Lower lobe of right lung (tissue), 2 donors: ENCODE measurements around the gene VWA8. TPM values are rescaled to one million over a fixed set of nuclear protein-coding genes. Genes with fewer than 3 reads are reported as not detected.
"Not testable (repeated sequence)": the region's sequence is repeated elsewhere in the genome, so short reads cannot be mapped to it uniquely, and the experiment has no call there.

Source experiments
- ATAC-seq, 2 donors: fragments of 200-7000 bp; cut with Tn5 transposase; one replicate each; pipeline ENCODE4 v1.9.1; 2020 to 2022; ENCODE audit warnings: mild to moderate bottlenecking in 2 of 2, moderate library complexity in 2 of 2
- DNase-seq: peaks from one replicate; pipeline ENCODE4 v3.0.0-alpha.2; 2020
- H3K27ac ChIP-seq: fragments of 200-600 bp; one replicate; pipeline ENCODE4 v1.8.0; 2022
- H3K27me3 ChIP-seq: fragments of 200-600 bp; one replicate; pipeline ENCODE4 v1.8.0; 2022; ENCODE audit warnings: low read depth
- H3K36me3 ChIP-seq: fragments of 200-600 bp; one replicate; pipeline ENCODE4 v1.8.0; 2022; ENCODE audit warnings: mild to moderate bottlenecking
- H3K4me1 ChIP-seq: fragments of 200-600 bp; one replicate; pipeline ENCODE4 v1.8.0; 2022
- H3K4me3 ChIP-seq: fragments of 200-600 bp; one replicate; pipeline ENCODE4 v1.8.0; 2022; ENCODE audit warnings: mild to moderate bottlenecking
- H3K9me3 ChIP-seq: fragments of 200-600 bp; one replicate; pipeline ENCODE4 v1.8.0; 2022
- CTCF ChIP-seq: fragments of 200-600 bp; IDR thresholded peaks from one replicate; pipeline ENCODE4 v1.8.0; 2022; ENCODE audit warnings: antibody characterized with exemption, mild to moderate bottlenecking
- intact Hi-C: fragments of 100-400 bp; cut with DNase I; formaldehyde crosslinking; loops from one replicate; pipeline ENCODE4 v1.11.0; 2022
- total RNA-seq: library from RNA; stranded (reverse); fragmentation: NEBNext Ultra II Directional; extraction: Animal tissue kit (Norgen Biotek cat#: 25700); gene quantifications from one replicate; pipeline ENCODE4 v1.2.1, GENCODE V29; 2021
- donor health status: DM: no; HTN: yes; CAD: no; lungs with severe emphysema.

Gene VWA8
- total RNA-seq, 1 donor from 2014 or later: 18.2 TPM

DNA sequence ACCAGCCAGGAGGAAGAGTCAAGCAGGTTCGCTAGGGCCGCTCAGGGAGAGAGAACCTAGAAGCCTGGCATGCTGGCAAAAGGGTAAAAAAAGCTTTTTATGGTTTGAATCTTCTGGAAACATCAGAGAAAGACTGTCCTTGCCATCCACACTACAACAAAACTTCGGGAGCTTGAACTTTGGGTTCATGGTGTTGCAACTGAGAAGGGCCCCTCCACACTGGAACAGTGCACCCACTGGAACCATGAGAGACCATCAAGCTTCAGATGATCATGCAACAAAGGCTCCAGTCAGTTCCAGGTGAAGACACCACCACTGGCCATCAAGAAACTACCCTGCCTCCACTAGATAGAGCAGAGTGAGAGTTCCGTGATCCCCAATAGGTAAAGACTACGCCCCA is 333.5 kb downstream of the VWA8 start:
- Histone ChIP-seq H3K27ac (no peak overlapping the region), H3K9me3 (no peaks in the 10 kb centered on the region), H3K27me3 (no peaks in the 10 kb centered on the region), H3K4me3 (no peak overlapping the region), H3K36me3 (no peaks in the 10 kb centered on the region), H3K4me1 (peaks cover 11% of the 10 kb centered on the region)
- no peak for TF ChIP-seq CTCF
- ATAC-seq (no peak), DNase-seq (no peak)
- intact Hi-C loops: no loop called here

- no peak for ATAC-seq
Measured at GRCh38 chr13:41624041-41624440, 336.9 kb downstream of the VWA8 start.

GRCh38 chr13:41622432-41623429 is 338.2 kb downstream of the VWA8 start:
- DNase-seq: no peak
- Histone ChIP-seq H3K4me3 (no peak overlapping the region), H3K27me3 (no peaks in the 10 kb centered on the region), H3K4me1 (peaks cover 13% of the 10 kb centered on the region), H3K27ac (peak overlapping the region; percentile 70), H3K9me3 (no peaks in the 10 kb centered on the region), H3K36me3 (no peaks in the 10 kb centered on the region)
- peak; percentile 70 to 71 for ATAC-seq
- intact Hi-C loops: no loop called here
- no peak for TF ChIP-seq CTCF

More at GRCh38 chr13:41624041-41624440, 336.9 kb downstream of the VWA8 start:
- Histone ChIP-seq H3K27me3 (no peaks in the 10 kb centered on the region), H3K27ac (no peak overlapping the region), H3K4me3 (no peak overlapping the region), H3K4me1 (peaks cover 13% of the 10 kb centered on the region), H3K9me3 (no peaks in the 10 kb centered on the region), H3K36me3 (no peaks in the 10 kb centered on the region)
- intact Hi-C loops: no loop called here
- TF ChIP-seq CTCF: no peak
- no peak for DNase-seq

DNA sequence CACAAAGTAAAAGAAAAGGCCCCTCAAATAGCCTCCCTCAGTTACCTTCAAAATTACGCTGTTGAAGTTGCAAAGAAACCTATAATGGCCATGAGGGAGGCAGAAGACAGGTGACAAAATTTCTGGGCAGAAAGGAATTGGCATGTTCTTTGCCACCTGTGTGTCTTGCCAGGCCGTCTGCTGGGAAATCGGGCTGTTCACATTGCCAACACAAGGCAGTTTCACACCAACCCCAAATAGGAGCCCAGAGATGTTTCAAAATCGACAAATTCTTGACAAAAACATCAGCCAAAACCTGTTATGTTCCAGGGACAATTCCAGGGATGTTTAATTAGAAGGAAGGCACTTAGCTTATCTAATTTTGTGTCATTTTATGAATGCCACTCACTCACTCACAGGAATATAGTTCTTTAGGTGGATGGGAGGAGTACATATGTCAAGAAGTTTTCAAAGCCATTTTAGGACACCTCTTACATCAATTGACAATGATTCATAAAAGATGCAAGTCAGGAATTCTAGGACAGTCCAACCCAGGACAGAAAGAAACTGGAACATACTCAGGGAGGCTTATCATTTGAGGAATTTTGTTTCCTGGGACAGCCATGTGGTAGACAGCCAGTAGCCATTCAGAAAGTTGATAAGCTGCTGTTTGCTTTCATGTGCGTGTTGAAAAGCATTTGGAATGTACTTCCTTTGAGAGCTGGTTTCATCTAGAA is 339.0 kb downstream of the VWA8 start:
- Histone ChIP-seq H3K4me1 (peaks cover 13% of the 10 kb centered on the region), H3K27ac (peak overlapping the region; percentile 70)
- ATAC-seq: peak; percentile 85 to 97

DNA sequence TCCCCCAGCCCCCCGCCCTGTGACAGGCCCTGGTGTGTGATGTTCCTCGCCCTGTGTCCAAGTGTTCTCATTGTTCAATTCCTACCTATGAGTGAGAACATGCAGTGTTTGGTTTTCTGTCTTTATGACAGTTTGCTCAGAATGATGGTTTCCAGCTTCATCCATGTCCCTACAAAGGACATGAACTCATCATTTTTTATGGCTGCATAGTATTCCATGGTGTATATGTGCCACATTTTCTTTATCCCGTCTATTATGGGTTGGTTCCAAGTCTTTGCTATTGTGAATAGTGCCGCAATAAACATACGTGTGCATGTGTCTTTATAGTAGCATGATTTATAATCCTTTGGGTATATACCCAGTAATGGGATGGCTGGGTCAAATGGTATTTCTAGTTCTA is 343.3 kb downstream of the VWA8 start:
- H3K27ac ChIP-seq, DNase-seq, H3K36me3 ChIP-seq, H3K4me3 ChIP-seq, H3K9me3 ChIP-seq, ATAC-seq, intact Hi-C loops, H3K27me3 ChIP-seq: not testable (repeated sequence)
- H3K4me1 ChIP-seq: peaks cover 29% of the 10 kb centered on the region

More for the DNA sequence above, 339.0 kb downstream of the VWA8 start:
- H3K27me3 ChIP-seq: no peaks in the 10 kb centered on the region
- no peaks in the 10 kb centered on the region for H3K36me3 ChIP-seq
- intact Hi-C loops: no loop called here
- DNase-seq: no peak
- no peaks in the 10 kb centered on the region for H3K9me3 ChIP-seq
- no peak overlapping the region for H3K4me3 ChIP-seq
- no peak for TF ChIP-seq CTCF
